HFFc6 (cell line): ENCODE results near the gene NPFF. TPM values are rescaled to one million over a fixed set of nuclear protein-coding genes. Genes with fewer than 3 reads are reported as not detected.

Experiments used
- DNase-seq: peaks from one replicate; pipeline ENCODE4 v3.0.0-alpha.2; 2018
- H3K27ac Mint-ChIP-seq: 2 replicates; pipeline ENCODE4 v1.8.0; 2020; ENCODE audit warnings: mild to moderate bottlenecking, mixed read lengths
- H3K27me3 Mint-ChIP-seq: 2 replicates; pipeline ENCODE4 v1.8.0; 2021; ENCODE audit warnings: mild to moderate bottlenecking, moderate library complexity, mixed read lengths; ENCODE audit not compliant: insufficient read depth
- H3K36me3 Mint-ChIP-seq: 2 replicates; pipeline ENCODE4 v1.8.0; 2021; ENCODE audit warnings: low read depth, mixed read lengths
- H3K4me1 Mint-ChIP-seq: 2 replicates; pipeline ENCODE4 v1.8.0; 2020; ENCODE audit warnings: low read depth, mixed read lengths
- H3K4me3 Mint-ChIP-seq: 2 replicates; pipeline ENCODE4 v1.8.0; 2020; ENCODE audit warnings: mild to moderate bottlenecking, moderate library complexity, mixed read lengths
- H3K9me3 Mint-ChIP-seq: 2 replicates; pipeline ENCODE4 v1.8.0; 2020; ENCODE audit warnings: mild to moderate bottlenecking, mixed read lengths
- total RNA-seq, 6 experiments: library from RNA; stranded (reverse); fragmentation: NEBNext Ultra II Directional; extraction: Animal tissue kit (Norgen Biotek cat#: 25700); gene quantifications; 2 replicates in 1 of 6; 3 replicates in 5 of 6; pipeline ENCODE4 v1.2.3, GENCODE V29; 2021
- TF ChIP-seq, protein P1 (sequence below): fragments of 200-600 bp; sonication (generic); IDR thresholded peaks from 2 replicates; pipeline ENCODE4 v1.5.0; 2021; ENCODE audit warnings: antibody characterized with exemption, mild to moderate bottlenecking

NPFF gene
- total RNA-seq, 6 experiments from 2014 or later = not detected

DNA sequence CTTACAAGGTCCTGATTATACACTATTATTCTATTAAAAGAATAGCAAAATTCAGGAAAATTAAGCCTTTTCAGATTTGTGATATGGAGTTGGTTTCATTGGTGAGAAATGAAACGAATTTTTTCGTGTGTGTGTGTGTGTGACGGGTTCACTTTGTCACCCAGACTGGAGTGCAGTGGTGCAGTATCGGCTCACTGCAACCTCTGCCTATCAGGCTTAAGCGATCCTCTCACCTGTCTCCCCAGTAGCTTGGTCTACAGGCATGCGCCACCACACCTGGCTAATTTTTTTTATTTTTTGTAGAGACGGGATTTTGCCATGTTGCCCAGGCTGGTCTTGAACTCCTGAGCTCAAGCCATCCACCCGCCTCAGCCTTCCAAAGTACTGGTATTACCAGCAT lies 45.7 kb downstream of the NPFF start:
- H3K27ac Mint-ChIP-seq = no peak overlapping the region; the same call in 1 of the 2 replicates
- TF ChIP-seq, protein P1, sequence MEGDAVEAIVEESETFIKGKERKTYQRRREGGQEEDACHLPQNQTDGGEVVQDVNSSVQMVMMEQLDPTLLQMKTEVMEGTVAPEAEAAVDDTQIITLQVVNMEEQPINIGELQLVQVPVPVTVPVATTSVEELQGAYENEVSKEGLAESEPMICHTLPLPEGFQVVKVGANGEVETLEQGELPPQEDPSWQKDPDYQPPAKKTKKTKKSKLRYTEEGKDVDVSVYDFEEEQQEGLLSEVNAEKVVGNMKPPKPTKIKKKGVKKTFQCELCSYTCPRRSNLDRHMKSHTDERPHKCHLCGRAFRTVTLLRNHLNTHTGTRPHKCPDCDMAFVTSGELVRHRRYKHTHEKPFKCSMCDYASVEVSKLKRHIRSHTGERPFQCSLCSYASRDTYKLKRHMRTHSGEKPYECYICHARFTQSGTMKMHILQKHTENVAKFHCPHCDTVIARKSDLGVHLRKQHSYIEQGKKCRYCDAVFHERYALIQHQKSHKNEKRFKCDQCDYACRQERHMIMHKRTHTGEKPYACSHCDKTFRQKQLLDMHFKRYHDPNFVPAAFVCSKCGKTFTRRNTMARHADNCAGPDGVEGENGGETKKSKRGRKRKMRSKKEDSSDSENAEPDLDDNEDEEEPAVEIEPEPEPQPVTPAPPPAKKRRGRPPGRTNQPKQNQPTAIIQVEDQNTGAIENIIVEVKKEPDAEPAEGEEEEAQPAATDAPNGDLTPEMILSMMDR = no peak
- H3K27me3 Mint-ChIP-seq = peaks cover 9% of the 10 kb centered on the region
- H3K4me1 Mint-ChIP-seq = peaks cover 56% of the 10 kb centered on the region
- DNase-seq = no peak
- H3K9me3 Mint-ChIP-seq = no peaks in the 10 kb centered on the region
- H3K4me3 Mint-ChIP-seq = no peak overlapping the region
- peaks cover 58% of the 10 kb centered on the region for H3K36me3 Mint-ChIP-seq

DNA sequence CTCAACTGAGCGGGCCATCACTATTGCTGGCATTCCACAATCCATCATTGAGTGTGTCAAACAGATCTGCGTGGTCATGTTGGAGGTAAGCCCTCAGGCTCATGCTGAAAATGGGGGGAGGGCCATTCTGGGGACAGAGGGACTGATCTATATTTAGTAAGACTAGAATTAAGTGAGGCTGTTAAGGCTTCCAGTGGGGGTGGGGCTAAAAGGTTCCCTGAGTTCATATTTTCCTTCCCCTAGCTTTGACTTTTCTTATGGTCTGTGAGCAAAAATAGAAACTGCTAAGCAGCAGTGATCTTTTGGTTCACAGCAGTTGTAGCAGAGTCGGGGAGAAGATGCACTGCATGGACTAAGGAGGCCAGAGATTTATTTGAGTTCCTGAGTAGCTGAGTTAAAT lies 46.2 kb downstream of the NPFF start:
- H3K9me3 Mint-ChIP-seq = no peaks in the 10 kb centered on the region

DNA sequence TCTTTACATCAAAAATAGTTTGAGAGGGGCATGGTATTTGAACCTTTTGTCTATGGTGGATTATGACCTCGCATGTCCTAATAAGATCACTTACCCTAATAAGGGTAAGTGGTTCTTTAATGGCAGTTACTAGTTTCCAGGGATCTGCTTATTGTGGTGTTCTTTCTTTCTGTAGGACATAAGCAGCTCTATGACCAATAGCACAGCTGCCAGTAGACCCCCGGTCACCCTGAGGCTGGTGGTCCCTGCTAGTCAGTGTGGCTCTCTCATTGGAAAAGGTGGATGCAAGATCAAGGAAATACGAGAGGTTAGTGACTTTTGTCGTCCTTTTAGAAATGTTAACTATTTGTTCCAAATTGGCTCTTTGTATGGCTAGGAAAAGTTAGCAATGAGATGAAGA lies 48.2 kb downstream of the NPFF start:
- no peak for DNase-seq
- H3K27ac Mint-ChIP-seq = peak overlapping the region; percentile 71
- H3K36me3 Mint-ChIP-seq = peaks cover 65% of the 10 kb centered on the region
- H3K4me1 Mint-ChIP-seq = peaks cover 60% of the 10 kb centered on the region
- no peaks in the 10 kb centered on the region for H3K9me3 Mint-ChIP-seq
- H3K27me3 Mint-ChIP-seq = peaks cover 7% of the 10 kb centered on the region; the same call in 1 of the 2 replicates
- H3K4me3 Mint-ChIP-seq = no peak overlapping the region
- TF ChIP-seq, protein P1 = no peak

More for the DNA sequence above, 46.2 kb downstream of the NPFF start:
- peaks cover 56% of the 10 kb centered on the region for H3K4me1 Mint-ChIP-seq
- H3K4me3 Mint-ChIP-seq = peak overlapping the region; percentile 41; the same call in 1 of the 2 replicates
- peak overlapping the region; percentile 54 for H3K27ac Mint-ChIP-seq
- peaks cover 7% of the 10 kb centered on the region; the same call in 1 of the 2 replicates for H3K27me3 Mint-ChIP-seq
- TF ChIP-seq, protein P1 = no peak
- peaks cover 57% of the 10 kb centered on the region for H3K36me3 Mint-ChIP-seq
- no peak for DNase-seq

Other genes with a start within 250 kb of the NPFF start
- 10 to 100 TPM in 5 of 6 experiments, 1 to 10 TPM in 1; 7.0 to 16.1 (median 14.1) TPM for gene ESPL1, start 239.2 kb downstream of the NPFF start, total RNA-seq
- gene PFDN5, start 211.9 kb downstream of the NPFF start, total RNA-seq = 100 to 1,000 TPM; 502 to 568 (median 534) TPM
- gene MYG1, start 207.8 kb downstream of the NPFF start, total RNA-seq = 10 to 100 TPM; 59.8 to 76.0 (median 68.3) TPM
- 10 to 100 TPM; 44.0 to 63.5 (median 54.0) TPM for gene AAAS, start 185.9 kb downstream of the NPFF start, total RNA-seq
- gene SP7, start 171.1 kb downstream of the NPFF start, total RNA-seq = not detected
- gene SP1, start 127.3 kb downstream of the NPFF start, total RNA-seq = 10 to 100 TPM; 38.2 to 51.8 (median 43.5) TPM
- gene AMHR2, start 83.6 kb downstream of the NPFF start, total RNA-seq = not detected
- gene PRR13, start 65.8 kb downstream of the NPFF start, total RNA-seq = 100 to 1,000 TPM; 122 to 188 (median 165) TPM
- gene PCBP2, start 55.4 kb downstream of the NPFF start, total RNA-seq = 100 to 1,000 TPM; 763 to 969 (median 874) TPM
- gene MAP3K12, start 8.0 kb downstream of the NPFF start, total RNA-seq = 10 to 100 TPM; 21.2 to 26.5 (median 23.5) TPM
- gene TARBP2, start 6.2 kb downstream of the NPFF start, total RNA-seq = 10 to 100 TPM; 35.1 to 41.7 (median 37.1) TPM
- 10 to 100 TPM; 23.6 to 32.1 (median 29.8) TPM for gene ATF7, start 118.9 kb upstream of the NPFF start, total RNA-seq
- 100 to 1,000 TPM; 257 to 366 (median 308) TPM for gene ATP5MC2, start 168.6 kb upstream of the NPFF start, total RNA-seq
- 10 to 100 TPM; 77.3 to 99.3 (median 87.2) TPM for gene CALCOCO1, start 220.0 kb upstream of the NPFF start, total RNA-seq
- not detected for gene CISTR, start 244.5 kb upstream of the NPFF start, total RNA-seq